Astrocyte (in vitro differentiated cells and primary cell): ENCODE results near the gene SMARCD2. TPM values are rescaled to one million over a fixed set of nuclear protein-coding genes. Genes with fewer than 3 reads are reported as not detected.
A peak's percentile ranks its signal among the peaks of the same experiment; 100 is the strongest.

Experiments
- DNase-seq: peaks from one replicate; pipeline ENCODE4 v3.0.0-alpha.2; 2010; ENCODE audit warnings: low read depth
- FAIRE-seq: peaks from 2 replicates; lab custom pipeline; 2011; peaks lifted over from hg19 to GRCh38; lab: Jason Lieb, UNC
- H2AFZ ChIP-seq: 2 replicates; pipeline ENCODE4 v1.6.0; 2012; ENCODE audit warnings: low read depth, low read length, inconsistent platforms
- H3K27ac ChIP-seq: 2 replicates; pipeline ENCODE4 v1.5.1; 2011; ENCODE audit warnings: low read depth, low read length, inconsistent platforms
- H3K27me3 ChIP-seq: 2 replicates; pipeline ENCODE4 v1.6.0; 2011; ENCODE audit warnings: low read length, inconsistent platforms; ENCODE audit not compliant: insufficient read depth
- H3K36me3 ChIP-seq: 2 replicates; pipeline ENCODE4 v1.5.1; 2011; ENCODE audit warnings: low read length, inconsistent platforms; ENCODE audit not compliant: insufficient read depth
- H3K4me1 ChIP-seq: 2 replicates; pipeline ENCODE4 v1.5.1; 2011; ENCODE audit warnings: low read length, inconsistent platforms; ENCODE audit not compliant: insufficient read depth
- H3K4me2 ChIP-seq: 2 replicates; pipeline ENCODE4 v1.6.0; 2012; ENCODE audit warnings: low read length, inconsistent platforms
- H3K4me3 ChIP-seq: 2 replicates; pipeline ENCODE4 v1.5.1; 2011; ENCODE audit warnings: low read depth, mild to moderate bottlenecking, low read length, inconsistent platforms; ENCODE audit not compliant: insufficient read depth
- H3K79me2 ChIP-seq: 2 replicates; pipeline ENCODE4 v1.6.0; 2012; ENCODE audit warnings: mild to moderate bottlenecking, low read length, inconsistent platforms; ENCODE audit not compliant: insufficient read depth
- H3K9ac ChIP-seq: 2 replicates; pipeline ENCODE4 v1.6.0; 2012; ENCODE audit warnings: mild to moderate bottlenecking, low read length, inconsistent platforms
- H3K9me3 ChIP-seq: 2 replicates; pipeline ENCODE4 v1.5.1; 2012; ENCODE audit warnings: low read depth, mild to moderate bottlenecking, low read length, inconsistent platforms; ENCODE audit not compliant: insufficient read depth
- H4K20me1 ChIP-seq: 2 replicates; pipeline ENCODE4 v1.6.0; 2012; ENCODE audit warnings: low read length, inconsistent platforms; ENCODE audit not compliant: insufficient read depth
- H3K27ac Mint-ChIP-seq: one replicate; pipeline ENCODE4 v1.8.0; 2021; ENCODE audit warnings: mild to moderate bottlenecking, mixed read lengths; ENCODE audit not compliant: unreplicated experiment
- H3K27me3 Mint-ChIP-seq: one replicate; pipeline ENCODE4 v1.8.0; 2021; ENCODE audit warnings: low read depth, mixed read lengths; ENCODE audit not compliant: unreplicated experiment
- H3K36me3 Mint-ChIP-seq: one replicate; pipeline ENCODE4 v1.8.0; 2021; ENCODE audit warnings: low read depth, mixed read lengths; ENCODE audit not compliant: unreplicated experiment
- H3K4me1 Mint-ChIP-seq: one replicate; pipeline ENCODE4 v1.8.0; 2021; ENCODE audit warnings: low read depth, mixed read lengths; ENCODE audit not compliant: unreplicated experiment
- H3K4me3 Mint-ChIP-seq: one replicate; pipeline ENCODE4 v1.8.0; 2021; ENCODE audit warnings: mild to moderate bottlenecking, moderate library complexity, mixed read lengths; ENCODE audit not compliant: unreplicated experiment
- H3K9me3 Mint-ChIP-seq: one replicate; pipeline ENCODE4 v1.8.0; 2021; ENCODE audit warnings: mild to moderate bottlenecking, mixed read lengths; ENCODE audit not compliant: unreplicated experiment
- CTCF ChIP-seq: IDR thresholded peaks from 2 replicates; pipeline ENCODE4 v1.5.1; 2011; ENCODE audit warnings: low read depth, mild to moderate bottlenecking, inconsistent platforms, low read length, moderate library complexity; ENCODE audit not compliant: insufficient read depth
- EZH2 ChIP-seq: IDR thresholded peaks from 2 replicates; pipeline ENCODE4 v1.6.1; 2012; ENCODE audit warnings: mild to moderate bottlenecking, low read length, inconsistent platforms; ENCODE audit not compliant: insufficient read depth
- total RNA-seq: library from RNA; stranded (reverse); gene quantifications from 2 replicates; pipeline ENCODE4 v1.2.1, GENCODE V29; 2021

Gene SMARCD2
- total RNA-seq, 1 donor from 2014 or later: 33.9 TPM

DNA sequence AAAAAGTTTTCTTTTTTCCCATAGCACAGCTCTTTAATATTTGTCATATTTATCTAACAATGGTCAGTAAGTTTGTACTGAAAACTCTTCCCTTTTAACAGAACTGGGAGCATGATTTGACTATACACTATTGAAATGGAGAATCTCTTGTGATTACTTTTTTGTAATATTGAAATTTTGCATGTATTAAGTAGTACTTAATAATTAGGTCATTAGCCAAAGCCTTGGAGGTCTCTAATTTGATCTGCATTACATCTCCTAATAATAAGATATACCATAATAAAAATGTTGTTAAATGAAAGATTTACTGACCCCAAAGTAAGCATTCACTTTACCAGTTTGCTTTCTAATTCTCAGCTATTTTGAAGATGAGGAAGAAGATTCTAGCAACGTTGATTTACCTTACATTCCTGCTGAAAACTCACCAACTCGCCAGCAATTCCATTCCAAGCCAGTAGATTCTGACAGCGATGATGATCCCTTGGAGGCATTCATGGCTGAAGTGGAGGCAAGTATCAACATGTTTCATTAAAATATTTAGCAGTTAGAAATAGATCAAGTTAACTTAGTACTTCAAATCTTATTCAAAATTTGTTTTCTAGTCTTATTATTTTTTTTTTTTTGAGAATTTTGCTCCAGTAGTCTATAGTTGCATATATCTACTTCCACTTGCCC, 50.3 kb downstream of the SMARCD2 start:
- Histone ChIP-seq H3K4me1 (no peaks in the 10 kb centered on the region), H3K9ac (no peak overlapping the region), H3K9me3 (no peaks in the 10 kb centered on the region), H4K20me1 (peaks cover 64% of the 10 kb centered on the region), H3K27me3 (no peaks in the 10 kb centered on the region), H3K79me2 (peaks cover 84% of the 10 kb centered on the region), H3K4me3 (no peak overlapping the region), H3K36me3 (peaks cover 63% of the 10 kb centered on the region), H2AFZ (no peak overlapping the region), H3K4me2 (no peak overlapping the region), H3K27ac (no peak overlapping the region)
- Mint-ChIP-seq H3K4me1 (no peaks in the 10 kb centered on the region), H3K4me3 (no peak overlapping the region), H3K9me3 (no peaks in the 10 kb centered on the region), H3K27me3 (no peaks in the 10 kb centered on the region), H3K36me3 (peaks cover 15% of the 10 kb centered on the region), H3K27ac (peak overlapping the region; percentile 6)
- TF ChIP-seq EZH2 (no peak), CTCF (no peak)
- no peak for FAIRE-seq
- no peak for DNase-seq

DNA sequence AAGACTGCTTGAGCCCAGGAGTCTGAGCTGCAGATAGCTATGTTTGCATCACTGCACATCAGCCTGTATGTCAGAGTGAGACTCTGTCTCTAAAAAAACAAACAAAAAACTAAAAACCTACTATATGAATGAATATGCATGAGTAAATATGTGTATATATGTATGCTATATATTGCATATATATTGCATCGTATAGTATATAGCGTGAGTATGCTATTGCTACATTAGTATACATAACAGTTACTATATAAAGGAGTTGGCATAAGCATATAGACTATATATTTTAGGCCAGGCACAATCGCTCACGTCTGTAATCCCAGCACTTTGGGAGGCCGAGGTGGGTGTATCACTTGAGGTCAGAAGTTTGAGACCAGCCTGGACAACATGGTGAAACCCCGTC, 52.4 kb downstream of the SMARCD2 start:
- Histone ChIP-seq H3K9me3 (no peaks in the 10 kb centered on the region), H3K36me3 (peaks cover 53% of the 10 kb centered on the region), H3K27ac (no peak overlapping the region), H3K4me3 (no peak overlapping the region), H2AFZ (no peak overlapping the region), H3K4me1 (peaks cover 9% of the 10 kb centered on the region), H3K79me2 (peaks cover 94% of the 10 kb centered on the region), H3K4me2 (no peak overlapping the region), H3K9ac (no peak overlapping the region), H3K27me3 (no peaks in the 10 kb centered on the region), H4K20me1 (peaks cover 76% of the 10 kb centered on the region)
- DNase-seq: no peak
- Mint-ChIP-seq H3K27me3 (no peaks in the 10 kb centered on the region), H3K27ac (no peak overlapping the region), H3K4me3 (no peak overlapping the region), H3K9me3 (no peaks in the 10 kb centered on the region), H3K4me1 (peaks cover 9% of the 10 kb centered on the region), H3K36me3 (peaks cover 14% of the 10 kb centered on the region)
- no peak for TF ChIP-seq EZH2
- no peak for TF ChIP-seq CTCF
- FAIRE-seq: no peak
